HG03095 (cell line): Measurements from ENCODE around the gene SGIP1.
"Not testable (repeated sequence)": the region's sequence is repeated elsewhere in the genome, so short reads cannot be mapped to it uniquely, and the experiment has no call there.

Source experiments
- ATAC-seq: cut with Tn5 transposase; IDR thresholded peaks from one replicate; pipeline ENCODE4 v1.9.1; 2021; ENCODE audit warnings: moderate library complexity; ENCODE audit not compliant: unreplicated experiment

Gene SGIP1

DNA sequence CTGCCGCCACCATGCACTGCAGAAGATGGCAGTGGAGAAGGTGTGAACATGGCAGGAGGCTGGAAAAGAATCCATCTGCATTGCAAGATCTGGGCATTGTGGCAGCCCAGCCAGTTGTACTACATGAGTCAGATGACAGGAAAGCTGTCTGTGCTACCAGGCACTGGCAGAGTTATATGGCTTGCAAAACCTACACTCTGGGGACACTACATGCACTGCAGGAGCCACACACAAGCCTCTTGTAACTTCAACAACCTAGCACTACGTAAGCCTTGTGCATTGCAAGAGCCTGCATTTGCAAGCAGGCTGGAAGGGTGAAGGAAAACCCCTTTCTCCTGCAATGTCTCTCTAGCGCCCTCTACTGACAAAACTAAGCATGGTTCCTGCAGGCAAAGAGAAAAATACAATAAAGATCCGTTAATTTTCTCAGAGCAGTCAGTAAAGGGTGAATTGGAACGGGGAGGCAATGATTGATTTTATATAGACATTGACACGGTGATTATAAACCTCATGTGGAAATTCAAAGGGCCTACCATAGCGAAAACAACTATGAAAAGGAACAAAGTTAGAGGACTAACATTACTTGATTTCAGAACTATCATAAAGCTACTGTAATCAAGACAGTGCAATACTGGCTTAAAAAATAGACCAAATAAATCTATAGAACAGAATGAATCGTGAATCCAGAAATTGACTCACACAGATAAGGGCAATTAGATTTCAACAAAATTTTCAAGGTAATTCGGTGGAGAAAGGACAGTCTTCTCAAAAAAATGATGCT, 192.1 kb downstream of the SGIP1 start:
- peak; percentile 88 for ATAC-seq

- no peak for ATAC-seq
Measured at GRCh38 chr1:66728021-66728420, 194.1 kb downstream of the SGIP1 start.

GRCh38 chr1:66728716-66729115, 194.8 kb downstream of the SGIP1 start:
- ATAC-seq: not testable (repeated sequence)

DNA sequence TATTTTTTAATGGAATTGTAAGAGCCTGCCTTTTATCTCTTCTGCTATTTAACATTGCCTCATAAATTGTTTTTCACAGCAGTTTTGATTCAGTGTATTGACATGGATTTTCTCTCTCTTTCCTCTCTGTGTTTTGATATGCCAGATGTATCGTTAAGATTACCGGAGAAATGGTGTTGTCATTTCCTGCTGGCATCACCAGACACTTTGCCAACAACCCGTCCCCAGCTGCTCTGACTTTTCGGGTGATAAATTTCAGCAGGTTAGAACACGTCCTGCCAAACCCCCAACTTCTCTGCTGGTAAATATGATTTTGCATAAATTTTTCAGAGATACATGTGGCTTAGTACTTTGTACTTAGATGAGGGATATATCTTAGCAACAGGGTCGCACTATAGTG, 195.2 kb downstream of the SGIP1 start:
- no peak for ATAC-seq

GRCh38 chr1:66729523-66729922, 195.6 kb downstream of the SGIP1 start:
- no peak for ATAC-seq

DNA sequence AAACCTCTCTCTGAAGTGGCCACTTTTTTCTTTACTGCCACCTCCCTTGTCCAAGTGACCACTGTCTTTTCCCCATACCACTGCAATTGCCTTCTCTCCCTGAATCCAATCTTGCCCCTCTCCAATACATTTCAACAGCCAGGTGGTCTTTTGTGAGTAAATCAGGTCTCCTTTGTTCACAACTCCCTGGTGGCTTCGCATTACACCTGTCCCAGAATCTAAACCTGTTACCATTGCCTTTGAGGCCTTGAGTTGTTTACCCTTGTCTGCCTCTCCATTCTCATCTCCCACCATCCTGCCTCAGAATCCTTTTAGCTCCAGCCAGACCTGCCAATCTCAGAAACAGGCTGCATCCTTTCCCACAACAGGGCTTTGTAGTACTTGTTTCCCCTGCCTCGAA, 196.5 kb downstream of the SGIP1 start:
- no peak for ATAC-seq

DNA sequence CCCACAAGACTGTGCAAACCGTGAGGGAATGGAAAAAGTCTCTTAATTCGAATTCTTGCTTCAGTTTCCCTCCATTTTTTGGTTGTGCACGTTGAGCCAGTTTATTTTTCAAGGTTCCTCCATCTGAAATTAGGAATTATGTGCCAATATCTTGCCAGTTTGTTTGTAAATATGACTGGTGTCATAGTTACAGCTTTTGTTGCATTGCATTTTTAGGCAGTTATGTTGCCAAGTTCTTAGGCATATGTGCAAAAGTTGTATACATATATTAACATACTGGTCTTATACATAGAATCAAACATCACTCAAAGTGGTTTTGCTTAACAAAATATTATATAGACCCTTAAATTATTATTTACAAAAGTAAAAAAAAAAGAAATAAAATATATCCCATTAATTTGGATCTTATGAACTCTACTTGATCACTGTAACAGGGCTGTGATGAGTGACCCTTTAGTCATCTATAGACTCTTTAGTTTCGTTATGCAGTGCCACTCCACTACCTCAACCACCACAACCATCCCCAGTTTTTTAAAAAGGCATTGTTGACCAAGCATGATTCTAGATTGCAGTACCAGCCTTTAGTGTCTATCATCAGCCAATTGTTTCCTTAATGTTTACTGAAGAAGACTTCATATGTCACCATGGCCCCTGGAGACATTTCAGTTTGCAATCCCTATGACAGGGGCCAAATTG, 197.4 kb downstream of the SGIP1 start:
- no peak for ATAC-seq

- no peak for ATAC-seq
Measured at GRCh38 chr1:66732407-66733166, 198.6 kb downstream of the SGIP1 start.

DNA sequence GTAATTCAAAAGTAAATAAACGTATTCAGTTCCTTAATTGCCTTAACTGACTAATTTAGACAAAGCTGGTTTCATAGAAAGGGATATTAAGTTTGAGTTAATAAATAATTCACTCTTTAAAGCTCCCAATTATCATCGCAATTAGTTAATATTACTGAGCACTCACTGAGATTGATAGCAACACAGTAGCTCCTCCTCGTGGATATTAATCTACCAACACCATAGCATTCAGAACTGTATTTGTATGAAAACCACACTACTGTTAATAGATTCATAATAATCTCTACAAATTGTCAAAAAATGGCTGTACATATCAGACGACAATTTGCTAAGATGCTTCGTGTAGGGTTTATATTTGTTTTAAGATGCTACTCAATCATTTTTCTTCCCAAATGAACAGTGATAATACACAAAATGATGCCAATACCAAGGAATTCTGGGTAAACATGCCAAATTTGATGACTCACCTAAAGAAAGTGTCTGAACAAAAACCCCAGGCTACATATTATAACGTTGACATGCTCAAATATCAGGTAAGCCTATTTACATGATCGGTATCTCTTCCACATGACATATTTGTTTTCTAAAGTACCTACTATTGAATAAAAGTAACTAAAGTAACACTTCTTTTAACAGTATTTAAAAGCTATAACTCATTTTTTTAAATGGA, 199.5 kb downstream of the SGIP1 start:
- no peak for ATAC-seq

DNA sequence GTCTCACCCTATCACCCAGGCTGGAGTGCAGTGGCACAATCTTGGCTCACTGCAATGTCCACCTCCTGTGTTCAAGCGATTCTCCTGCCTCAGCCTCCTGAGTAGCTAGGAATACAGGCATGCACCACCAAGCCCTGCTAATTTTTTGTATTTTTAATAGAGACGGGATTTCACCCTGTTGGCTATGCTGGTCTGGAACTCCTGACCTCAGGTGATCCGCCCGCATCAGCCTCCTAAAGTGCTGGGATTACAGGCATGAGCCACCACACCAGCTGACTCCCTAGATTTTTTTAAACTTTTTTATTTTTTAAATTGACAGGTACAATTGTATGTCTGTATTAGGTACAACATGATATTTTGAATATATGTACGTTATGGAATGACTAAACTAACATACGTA, 200.6 kb downstream of the SGIP1 start:
- not testable (repeated sequence) for ATAC-seq

- no peak for ATAC-seq
Measured at GRCh38 chr1:66737836-66738235, 203.9 kb downstream of the SGIP1 start.

DNA sequence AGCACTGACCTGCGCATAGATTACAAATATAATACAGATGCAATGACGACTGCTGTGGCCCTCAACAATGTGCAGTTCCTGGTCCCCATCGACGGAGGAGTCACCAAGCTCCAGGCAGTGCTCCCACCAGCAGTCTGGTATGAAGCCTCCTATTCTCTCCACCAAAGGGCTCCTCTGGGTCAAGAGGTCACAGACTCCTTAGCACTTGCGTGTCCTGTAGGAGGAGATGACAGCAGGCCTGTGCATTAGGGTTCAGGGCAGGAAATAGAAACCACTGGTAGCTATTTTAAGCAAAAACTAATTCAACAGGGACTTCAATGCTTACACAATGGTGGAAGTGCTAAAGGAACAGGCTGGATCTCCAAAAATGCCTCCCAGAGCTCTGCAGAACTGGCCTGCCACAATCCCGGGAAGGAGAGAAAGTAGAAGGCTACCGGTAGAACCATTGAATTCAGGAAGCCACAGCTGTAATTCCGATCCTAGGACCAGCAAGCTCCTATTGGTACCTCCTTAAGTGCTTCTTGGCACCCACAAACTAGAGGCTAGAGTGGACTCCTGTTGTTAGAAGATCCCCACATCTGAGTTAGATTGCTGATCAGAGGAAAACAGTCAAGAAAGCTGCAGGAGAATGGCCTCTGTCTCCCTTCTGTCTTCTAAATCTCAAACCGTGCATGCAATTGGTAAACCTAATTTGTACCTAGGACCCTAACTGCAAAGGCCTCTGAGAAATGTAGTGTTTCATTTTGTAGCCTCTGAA, 205.6 kb downstream of the SGIP1 start:
- no peak for ATAC-seq

- no peak for ATAC-seq
Measured at GRCh38 chr1:66745451-66745850, 211.5 kb downstream of the SGIP1 start.

GRCh38 chr1:66747501-66747900, 213.5 kb downstream of the SGIP1 start:
- no peak for ATAC-seq

- ATAC-seq: no peak
Measured at GRCh38 chr1:66750577-66750976, 216.6 kb downstream of the SGIP1 start.

DNA sequence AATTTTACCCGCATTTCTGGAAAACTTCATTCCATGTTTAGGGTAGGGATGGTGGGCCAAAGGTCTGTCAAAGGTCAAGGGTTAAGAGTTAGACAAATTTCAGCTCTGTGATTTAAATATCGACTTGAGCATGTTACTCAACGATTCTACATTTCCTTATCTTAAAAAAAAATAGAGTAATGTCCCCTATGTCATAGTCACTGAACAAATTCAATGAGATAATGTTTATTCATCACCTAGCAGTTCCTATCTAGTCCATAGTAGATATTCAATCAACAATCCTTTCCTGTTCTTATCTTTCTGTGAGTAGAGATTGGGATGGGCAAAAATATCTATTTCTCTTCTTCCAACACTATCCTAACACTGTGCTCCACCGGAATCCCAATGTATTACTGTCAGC, 217.2 kb downstream of the SGIP1 start:
- no peak for ATAC-seq

- ATAC-seq: no peak
Measured at GRCh38 chr1:66752000-66752592, 218.1 kb downstream of the SGIP1 start, which contains the start of gene DYNLT5. Gene DYNLT5, plus strand, starts transcription at chr1:66752459. Its CDS starts 2,200 bp downstream, at chr1:66754659.

- ATAC-seq: no peak
Measured at GRCh38 chr1:66752671-66753371, 218.9 kb downstream of the SGIP1 start.

GRCh38 chr1:66757722-66758240, 223.8 kb downstream of the SGIP1 start:
- ATAC-seq: no peak
